K562 (cell line): ENCODE results near the gene RAB31.

Source experiments
- GABPA ChIP-seq: fragments of 200-800 bp; sonication (Bioruptor generic); conservative IDR thresholded peaks from 2 replicates; pipeline ENCODE4 v1.6.1; 2016; ENCODE audit warnings: low read depth, missing genetic modification characterization, missing compliant biosample characterization
- NONO ChIP-seq, 2 experiments: fragments of 200-400 bp in 1 of 2; fragments of 450-650 bp in 1 of 2; formaldehyde crosslinking in 1 of 2; IDR thresholded peaks; 2 replicates each; pipeline ENCODE4 v1.6.1; 2017; ENCODE audit warnings: low read depth in 2 of 2, mild to moderate bottlenecking in 2 of 2, moderate library complexity in 2 of 2, low read length in 1 of 2
- POLR2AphosphoS5 ChIP-seq: IDR thresholded peaks from 2 replicates; pipeline ENCODE4 v1.6.1; 2011; ENCODE audit warnings: mild to moderate bottlenecking, low read depth, low read length, moderate library complexity; ENCODE audit not compliant: control insufficient read depth, insufficient read depth
- POLR2B ChIP-seq: fragments of 450-650 bp; IDR thresholded peaks from 2 replicates; pipeline ENCODE4 v1.6.1; 2018; ENCODE audit warnings: low read depth; ENCODE audit not compliant: partially characterized antibody
- SAP30 ChIP-seq: fragments of 200-600 bp; sonication (generic); IDR thresholded peaks from 2 replicates; pipeline ENCODE4 v1.6.1; 2012; ENCODE audit warnings: borderline replicate concordance, low read depth, mild to moderate bottlenecking, moderate library complexity, low read length, control low read depth, inconsistent platforms; ENCODE audit not compliant: insufficient read depth, poor library complexity, severe bottlenecking
- SMC3 ChIP-seq: conservative IDR thresholded peaks from 2 replicates; pipeline ENCODE4 v1.6.1; 2011; ENCODE audit warnings: low read depth, low read length, improper control_type of control experiment; ENCODE audit not compliant: insufficient read depth
- SP1 ChIP-seq: sonication (generic); formaldehyde crosslinking; IDR thresholded peaks from 2 replicates; pipeline ENCODE4 v1.8.1; 2022; ENCODE audit warnings: mild to moderate bottlenecking, missing genetic modification reagents
- UBTF ChIP-seq, 2 experiments: IDR thresholded peaks; 2 replicates each; pipeline ENCODE4 v1.6.1; 2012; ENCODE audit warnings: improper control_type of control experiment in 2 of 2, low read depth in 2 of 2, low read length in 2 of 2, borderline replicate concordance in 1 of 2
- ZNF830 ChIP-seq: fragments of 250-450 bp; sonication (Bioruptor Pico); IDR thresholded peaks from 2 replicates; pipeline ENCODE4 v1.5.0; 2021; ENCODE audit warnings: mild to moderate bottlenecking

GRCh38 chr18:9894454-9895068, 186.5 kb downstream of the RAB31 start:
- TF ChIP-seq UBTF (IDR thresholded peaks at IDR 0.05; ENCODE audit: borderline replicate concordance in 1 of 2, low read depth in 2 of 2, low read length in 2 of 2) (no peak), ZNF830 (no peak), GABPA (no peak), SAP30 (no peak), POLR2B (no peak), POLR2AphosphoS5 (no peak), SP1 (CRISPR knock-in tag) (no peak), NONO (IDR thresholded peaks at IDR 0.05; ENCODE audit: low read depth in 2 of 2, low read length in 1 of 2) (no peak), SMC3 (no peak)
